Right kidney (tissue), 1 donor: ENCODE measurements around the gene CUEDC1.

Experiments
- DNase-seq: peaks from one replicate; pipeline ENCODE4 v3.0.0-alpha.2; 2016

The CUEDC1 gene

DNA sequence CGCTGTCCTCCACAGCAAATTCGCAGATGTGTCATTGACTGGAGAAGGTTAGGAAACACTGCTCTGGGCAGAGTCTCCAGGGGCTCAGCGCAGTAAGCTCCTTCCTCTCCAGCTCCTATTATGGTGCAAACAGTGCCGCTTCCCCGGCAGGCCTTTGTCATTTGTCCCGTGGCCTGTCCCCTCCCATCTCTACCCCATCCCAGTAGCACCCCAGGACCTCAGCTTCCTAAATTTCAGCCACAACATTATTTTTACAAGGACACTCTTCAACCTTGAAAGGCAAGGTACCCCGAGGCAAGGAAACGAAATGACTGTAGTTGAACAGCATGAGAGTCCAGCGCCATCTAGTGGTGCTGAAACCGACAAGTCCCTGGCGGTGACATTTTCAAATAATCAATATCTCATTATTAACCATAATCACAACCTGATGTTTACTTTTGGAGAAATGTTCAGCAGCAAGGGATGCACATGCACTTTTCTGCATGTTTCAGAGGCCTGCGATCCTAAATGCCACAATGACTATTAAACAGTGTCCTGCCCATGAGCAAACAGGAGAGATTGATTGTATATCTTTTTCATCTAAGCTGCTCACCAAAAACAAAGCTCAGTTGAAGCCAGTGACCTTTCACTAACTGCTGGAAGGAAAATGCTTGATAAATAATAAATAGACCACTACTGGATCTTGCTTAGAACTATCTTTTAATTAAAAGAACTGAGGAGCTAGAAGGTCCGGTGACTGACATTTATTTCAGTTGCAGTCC lies 121.9 kb downstream of the CUEDC1 start:
- peak; percentile 80 for DNase-seq

- DNase-seq: peak; percentile 36
Observed at GRCh38 chr17:57832314-57833178, 122.7 kb downstream of the CUEDC1 start.

DNA sequence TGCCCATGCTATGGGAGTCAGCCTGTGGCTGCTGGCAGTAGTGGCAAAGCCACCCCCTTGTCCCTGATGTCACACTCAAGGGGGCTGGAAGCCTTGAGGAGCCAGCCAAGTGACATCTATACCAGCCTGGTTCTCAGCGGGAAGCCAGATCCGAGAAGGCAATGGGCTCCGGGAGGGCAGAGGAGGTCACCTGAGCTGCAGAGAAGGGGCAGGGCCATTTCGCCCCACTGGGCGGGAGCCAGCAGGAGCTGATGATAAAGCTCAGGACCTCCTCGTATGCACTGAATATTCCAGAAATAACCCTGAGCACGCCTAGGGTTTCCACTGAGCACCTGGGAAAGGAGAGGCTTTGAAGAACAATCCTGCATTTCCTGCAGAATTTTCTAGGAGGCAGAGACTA lies 124.3 kb downstream of the CUEDC1 start:
- no peak for DNase-seq

- no peak for DNase-seq
Observed at GRCh38 chr17:57823469-57824401, 131.5 kb downstream of the CUEDC1 start.

DNA sequence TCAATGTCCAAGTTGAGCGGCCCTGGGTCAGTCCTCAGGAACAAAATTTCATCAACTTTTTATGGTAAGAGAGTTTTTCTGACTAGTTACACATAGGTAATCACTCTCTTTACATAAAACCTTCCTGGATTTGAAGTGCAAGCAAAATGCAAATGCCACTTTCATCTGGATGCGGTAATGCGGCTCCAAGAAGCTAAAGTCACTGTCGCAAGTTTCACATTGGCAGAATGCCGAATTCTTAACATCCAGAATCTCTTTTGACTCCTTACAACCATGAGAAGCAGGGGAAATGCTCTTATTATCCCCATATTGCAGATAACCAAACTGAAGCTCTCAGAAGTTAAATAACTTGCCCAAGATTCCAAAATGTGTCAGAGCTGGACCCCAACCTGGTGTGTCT lies 135.3 kb downstream of the CUEDC1 start:
- DNase-seq: no peak

GRCh38 chr17:57819285-57819684 lies 135.9 kb downstream of the CUEDC1 start:
- no peak for DNase-seq

DNA sequence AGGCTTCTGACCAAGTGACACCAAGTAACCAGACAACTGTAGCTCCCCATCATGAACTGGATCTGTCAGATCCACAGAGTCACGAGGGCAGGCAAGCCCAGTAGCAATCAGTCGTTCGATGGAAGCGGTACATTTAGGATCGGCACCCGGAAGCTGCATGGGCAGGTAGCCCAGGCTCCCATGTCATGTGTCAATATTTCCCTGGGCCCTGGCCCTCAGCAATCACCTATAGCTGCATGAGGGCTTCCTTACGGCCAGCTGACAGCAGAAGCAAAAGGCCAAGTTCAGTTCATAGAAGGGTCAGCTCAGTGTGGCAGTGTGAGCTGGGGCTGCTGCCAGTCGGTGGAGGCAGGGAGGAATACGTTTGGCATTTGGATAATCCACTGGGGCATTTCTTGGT lies 137.1 kb downstream of the CUEDC1 start:
- no peak for DNase-seq

GRCh38 chr17:57817299-57817698 lies 137.9 kb downstream of the CUEDC1 start:
- DNase-seq: no peak

- DNase-seq: no peak
Observed at GRCh38 chr17:57814421-57814820, 140.8 kb downstream of the CUEDC1 start.

GRCh38 chr17:57811638-57812280 lies 143.5 kb downstream of the CUEDC1 start:
- no peak for DNase-seq
